NCI-H128 (cell line): ENCODE data around the gene FREM1.

ENCODE experiments used
- DNase-seq: peaks from one replicate; lab custom pipeline; 2025; ENCODE audit not compliant: unreplicated experiment; lab: John Stamatoyannopoulos, UW

The FREM1 gene

DNA sequence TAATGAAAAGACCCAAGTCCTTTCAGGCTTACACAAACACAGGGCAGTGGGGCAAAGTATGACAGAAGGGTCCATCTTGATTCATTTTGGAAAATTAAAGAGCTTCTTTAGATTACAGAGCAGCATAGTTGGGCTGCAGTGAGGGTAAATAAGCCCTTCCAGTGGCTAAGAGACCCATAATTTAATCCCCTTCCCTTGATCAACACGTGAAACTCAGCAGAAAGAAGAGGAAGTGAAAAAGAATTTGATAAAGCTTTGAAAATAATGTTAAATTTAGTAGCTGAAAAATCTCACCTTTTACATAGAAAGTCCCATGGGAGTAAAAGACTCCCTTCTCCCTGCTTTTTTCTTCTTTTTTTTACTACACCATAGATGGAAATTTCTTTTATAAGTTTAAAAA is 87.6 kb downstream of the FREM1 start:
- no peak for DNase-seq

DNA sequence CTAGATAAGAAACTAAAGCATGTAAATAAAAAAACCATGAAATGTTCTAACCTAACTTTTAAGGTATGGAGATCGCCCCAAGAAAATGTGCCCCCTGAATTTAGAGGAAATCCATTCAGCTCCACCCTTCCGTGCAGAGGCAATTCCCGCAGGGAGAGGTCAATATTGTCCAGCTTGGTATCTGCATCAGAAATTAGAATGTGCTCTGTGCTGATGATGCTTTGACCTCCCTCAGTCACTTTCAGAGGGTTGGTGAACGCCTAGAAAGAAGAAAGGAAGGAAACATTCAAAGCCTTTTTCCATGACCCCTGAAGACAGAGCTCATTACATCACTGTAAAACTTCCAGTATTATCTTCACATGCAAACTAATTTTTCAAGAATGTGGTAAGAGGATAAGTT is 91.0 kb downstream of the FREM1 start:
- DNase-seq = no peak

DNA sequence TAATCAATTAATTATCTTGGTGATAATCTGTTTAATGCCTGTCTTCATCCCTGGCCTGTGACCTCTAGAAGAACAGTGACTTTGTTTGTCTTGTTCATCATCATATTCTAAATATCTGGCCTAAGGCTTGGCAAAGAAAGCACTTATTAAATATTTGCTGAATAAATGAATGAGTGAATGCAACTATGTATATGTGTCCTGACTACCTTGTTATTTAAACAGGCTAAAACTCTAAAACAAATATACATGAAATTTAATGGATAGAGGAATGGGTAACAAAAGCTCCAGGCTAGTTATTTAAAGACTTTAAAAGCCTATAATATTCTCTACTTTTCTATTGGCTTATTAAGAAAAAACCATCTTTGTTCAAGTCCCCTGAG is 96.0 kb downstream of the FREM1 start:
- DNase-seq = no peak

DNA sequence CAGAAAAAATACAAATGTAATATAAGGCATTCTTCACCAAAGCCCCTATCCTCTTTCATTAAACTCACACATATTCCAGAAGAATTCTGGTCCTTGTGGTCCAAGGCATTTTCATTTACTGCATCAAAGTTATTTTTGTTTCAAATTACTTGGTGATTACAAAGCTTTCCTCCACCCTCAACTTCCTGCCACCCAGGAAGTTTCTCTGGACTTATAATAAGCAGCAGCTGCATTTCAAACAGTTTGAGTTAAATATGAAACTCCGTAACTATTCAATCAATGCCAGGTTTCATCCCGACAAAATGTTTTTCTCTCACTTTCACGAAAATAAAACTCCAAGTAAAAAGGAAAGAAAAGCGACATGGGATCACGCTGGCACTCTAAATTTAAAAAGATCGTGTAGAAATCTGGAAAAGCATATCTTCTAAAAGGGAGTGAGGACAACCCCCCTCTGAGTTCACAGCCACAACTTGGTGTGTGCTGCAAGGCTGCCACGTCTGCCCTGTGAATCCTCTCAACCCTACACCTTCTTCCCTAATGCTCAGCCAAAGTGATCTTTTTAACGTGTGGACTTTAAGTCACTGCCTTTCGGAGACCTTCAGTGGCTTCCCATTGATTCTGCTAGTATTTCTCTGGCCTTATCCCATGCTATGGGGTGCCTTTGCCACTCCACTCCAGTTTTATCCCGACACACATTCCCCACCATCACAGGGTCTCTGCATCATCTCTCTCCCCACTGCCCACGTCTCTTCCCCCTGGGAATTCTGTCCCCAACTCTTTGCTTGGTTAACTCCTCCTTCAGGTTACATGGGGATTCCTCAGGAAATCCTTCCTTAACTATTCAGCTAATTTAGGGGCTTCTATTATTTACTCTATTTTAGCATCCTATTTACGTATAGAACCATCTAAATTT is 96.6 kb downstream of the FREM1 start:
- no peak for DNase-seq

DNA sequence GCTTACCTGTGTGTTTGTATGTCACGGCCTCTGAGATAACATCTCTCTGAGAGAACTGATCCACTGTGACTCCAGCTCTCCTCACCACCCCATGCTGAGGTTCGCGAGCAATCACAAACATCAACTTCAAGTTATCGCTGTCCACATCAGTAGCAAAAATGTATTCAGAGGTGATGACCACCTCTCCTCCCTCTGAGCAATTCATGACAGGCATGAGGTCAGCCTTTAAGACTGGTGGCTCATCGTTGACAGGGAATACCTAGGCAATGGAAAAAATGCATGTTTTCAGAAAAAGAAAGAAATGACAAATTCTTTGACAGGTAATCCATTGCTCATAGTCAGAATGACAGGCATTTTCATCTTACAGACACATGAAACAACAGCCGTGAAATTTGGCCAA is 97.4 kb downstream of the FREM1 start:
- DNase-seq = no peak

DNA sequence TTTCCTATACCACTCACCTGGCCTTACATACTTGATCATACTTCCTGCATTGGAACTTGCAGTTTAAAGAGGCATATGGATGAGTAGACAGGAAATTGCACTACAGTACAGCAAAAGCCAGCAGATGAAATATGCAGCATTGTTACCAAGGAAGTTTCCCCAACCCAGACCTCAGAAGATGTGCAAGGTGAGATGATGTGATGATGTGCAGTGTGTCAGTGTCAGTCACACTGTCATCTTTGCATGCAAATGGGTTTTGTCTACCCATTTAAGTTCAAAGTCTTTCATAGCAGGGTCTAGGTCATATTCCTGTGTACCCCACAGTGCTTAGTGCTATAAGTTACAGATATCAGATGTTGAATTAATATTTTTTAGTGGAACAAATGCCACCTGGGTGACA is 98.4 kb downstream of the FREM1 start:
- DNase-seq = no peak

DNA sequence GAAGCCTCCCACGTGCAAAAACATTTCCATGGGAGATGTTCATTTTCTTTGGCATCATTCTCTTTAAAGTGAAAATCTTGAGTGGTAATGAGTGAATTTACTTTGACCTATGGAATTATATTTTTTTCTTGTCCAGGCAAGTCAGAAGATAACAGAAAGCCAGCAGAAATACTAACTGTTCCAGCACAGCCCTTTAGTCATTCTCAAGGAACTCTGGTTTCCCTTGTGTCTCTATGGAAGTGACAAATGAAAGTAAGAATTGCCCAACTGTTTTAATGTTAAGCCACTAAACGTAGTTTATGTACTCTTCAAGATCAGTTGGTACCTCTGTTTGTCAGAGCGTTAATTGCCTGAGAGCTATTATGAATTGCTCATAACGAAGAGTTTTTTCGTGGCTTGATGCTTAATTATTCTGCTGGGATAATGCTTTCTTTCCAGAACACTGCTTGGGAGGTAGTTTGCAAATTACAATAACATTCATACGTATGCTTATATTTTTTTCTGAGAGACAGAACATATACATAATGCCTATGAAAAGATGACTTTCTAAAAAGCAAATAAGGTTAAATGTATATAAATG is 103.2 kb downstream of the FREM1 start:
- DNase-seq = no peak

DNA sequence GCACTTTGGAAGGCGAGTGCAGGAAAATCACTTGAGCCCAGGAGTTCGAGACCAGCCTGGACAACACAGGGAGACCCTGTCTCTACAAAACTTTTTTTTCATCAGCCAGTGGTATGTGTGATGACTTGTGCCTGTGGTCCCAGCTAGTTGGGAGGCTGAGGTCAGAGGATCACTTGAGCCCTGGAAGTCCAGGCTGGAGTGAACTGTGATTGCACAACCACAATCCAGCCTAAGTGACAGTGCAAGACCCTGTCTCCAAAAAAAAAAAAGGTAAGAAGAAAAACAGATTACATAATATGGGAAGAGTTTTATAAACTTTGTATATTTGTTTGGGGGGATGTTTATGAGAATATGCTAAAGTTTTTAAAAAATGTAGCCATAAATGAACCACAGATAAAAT is 111.2 kb downstream of the FREM1 start:
- no peak for DNase-seq

DNA sequence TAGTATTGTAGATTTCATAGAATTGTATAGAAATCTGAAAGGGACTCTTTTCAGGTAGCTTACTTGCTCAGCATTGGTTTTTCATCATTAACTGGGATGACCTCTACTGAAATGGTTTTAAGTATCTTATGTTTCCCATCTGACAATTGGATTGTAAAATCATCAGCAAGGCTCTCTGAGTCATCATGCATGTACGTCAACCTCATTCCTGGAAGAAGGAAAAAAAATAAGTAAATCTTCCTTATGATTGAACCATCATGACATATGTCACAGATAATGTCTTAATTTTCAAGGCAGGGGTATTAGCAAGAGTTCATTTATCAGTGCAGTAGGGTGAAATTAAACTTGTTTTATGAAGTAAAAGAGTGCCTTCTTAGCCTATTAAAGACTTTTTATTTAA is 112.8 kb downstream of the FREM1 start:
- DNase-seq = no peak

DNA sequence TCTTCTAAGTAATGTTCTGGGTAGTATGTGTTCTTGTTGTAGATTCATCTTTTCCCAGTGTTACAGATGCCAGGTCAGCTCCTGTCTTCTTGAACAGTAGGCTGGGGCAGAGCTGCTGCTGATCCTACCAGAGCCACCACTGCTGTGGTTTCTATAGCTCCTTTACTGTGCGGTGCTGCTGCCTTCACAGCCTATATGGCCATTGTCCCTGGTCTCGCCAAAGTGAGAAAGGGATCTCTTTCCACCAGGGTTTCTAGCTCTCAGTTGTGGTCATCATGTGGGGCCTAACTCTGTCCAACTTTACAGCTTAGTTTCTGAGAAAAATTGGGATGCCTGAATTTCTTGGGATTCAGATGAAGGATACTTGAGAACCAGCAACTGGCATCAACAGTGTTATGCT is 116.8 kb downstream of the FREM1 start:
- DNase-seq = no peak

DNA sequence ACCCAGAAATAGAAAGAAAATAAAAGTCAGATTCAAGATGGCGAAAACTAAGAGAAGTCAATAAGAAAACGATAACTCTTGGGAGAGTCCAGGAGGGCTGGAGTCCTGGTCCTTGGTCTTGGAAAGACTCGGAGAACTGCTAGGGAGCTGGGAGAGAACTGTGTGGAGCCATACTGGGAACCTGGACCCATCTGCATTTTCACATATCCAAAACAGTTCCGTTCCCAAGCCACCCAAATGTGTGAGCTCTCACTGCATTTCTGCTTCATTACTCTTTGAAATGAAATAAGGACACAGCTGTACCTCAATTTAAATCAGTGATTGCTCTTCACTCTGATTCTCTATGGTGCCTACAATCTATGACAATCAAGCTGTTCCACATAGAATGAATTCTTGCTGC is 119.6 kb downstream of the FREM1 start:
- no peak for DNase-seq

DNA sequence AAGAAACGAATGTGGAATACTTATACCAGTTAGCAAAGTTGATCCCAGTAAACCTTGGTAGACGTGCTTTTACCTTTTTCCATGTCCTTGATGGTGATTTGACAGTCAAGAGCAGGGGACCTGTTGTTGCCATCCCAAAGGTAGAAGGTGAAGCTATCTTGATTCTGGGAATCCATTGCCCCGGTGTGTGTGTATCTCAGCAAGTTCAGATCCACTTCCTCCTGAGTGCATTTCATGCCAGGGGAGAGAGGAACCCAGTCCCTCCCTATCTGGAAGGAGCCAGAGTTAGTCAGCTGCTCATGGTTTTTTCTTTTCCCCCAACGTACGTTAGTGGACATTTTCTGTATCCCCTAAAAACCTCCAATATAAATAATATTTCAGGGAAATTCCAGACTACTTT is 121.4 kb downstream of the FREM1 start:
- DNase-seq = no peak

DNA sequence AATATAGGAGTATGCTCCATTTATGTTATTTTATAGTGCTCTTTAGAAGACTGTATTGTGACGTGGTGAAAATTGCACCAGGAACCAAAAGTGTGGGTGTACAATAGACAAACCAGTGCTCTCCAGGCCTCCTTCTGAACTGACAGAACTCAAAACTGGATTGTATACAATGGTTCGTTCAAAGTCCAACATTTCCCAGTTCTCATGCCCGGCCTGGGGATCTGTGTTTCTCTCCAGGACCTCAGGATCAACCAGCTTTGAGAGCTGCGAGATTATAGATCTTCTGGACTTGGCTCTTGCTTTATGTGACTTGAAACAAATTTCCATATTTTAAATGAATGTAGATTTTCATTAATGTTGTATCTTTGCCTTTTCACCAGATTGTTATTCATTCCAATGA is 126.9 kb downstream of the FREM1 start:
- no peak for DNase-seq

DNA sequence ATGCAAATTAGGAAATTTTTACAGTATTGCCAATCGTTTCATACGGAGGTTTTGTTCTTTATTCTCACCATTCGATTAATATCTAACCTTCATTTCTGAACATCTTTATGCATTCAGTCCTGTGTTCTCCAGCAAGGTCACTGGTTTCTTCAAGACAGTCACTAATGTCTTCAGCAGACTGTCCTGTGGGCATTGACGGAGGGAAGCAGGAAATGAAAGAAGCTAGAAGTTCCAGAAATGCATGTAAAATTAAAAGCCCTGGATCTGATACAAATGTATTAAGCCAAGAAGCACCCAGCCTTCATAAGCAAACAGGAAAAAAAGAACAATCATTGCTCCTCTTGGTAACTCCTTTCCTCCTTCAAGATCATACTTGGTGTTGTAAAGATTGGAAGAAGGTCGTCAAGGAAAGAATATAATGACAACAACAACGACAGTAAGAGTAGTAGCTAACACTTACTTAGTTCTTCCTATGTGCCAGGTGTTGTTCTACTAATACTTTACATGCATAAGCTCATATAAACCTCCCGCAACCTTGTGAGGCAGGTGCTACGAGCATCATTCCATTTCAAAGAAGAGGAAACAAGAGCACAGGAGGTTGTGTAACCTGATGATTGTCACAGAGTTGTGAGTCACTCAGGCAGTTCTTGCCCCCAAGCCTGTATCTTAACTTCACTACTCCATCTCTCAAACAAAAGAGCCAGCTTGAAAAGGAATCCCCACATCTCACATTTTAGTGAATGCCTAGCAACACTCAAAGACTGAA is 127.8 kb downstream of the FREM1 start:
- no peak for DNase-seq

DNA sequence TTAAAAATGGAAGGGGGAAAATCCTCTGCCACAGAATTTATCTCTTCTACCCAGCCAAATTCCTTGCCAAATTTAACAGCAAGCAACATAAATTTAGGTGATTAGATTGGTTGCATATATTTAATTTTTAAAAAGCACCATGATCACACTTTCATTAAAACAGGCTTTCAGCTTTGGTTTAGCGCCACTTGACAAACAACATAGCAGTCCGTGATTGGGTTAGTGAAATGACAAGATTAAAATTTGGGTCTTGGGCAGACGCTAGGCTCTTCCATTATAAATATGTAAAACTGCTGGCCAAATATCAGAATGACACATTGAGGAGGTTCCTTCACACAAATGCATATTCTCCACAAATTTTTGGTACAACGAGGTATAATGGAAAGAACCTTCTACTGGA is 129.5 kb downstream of the FREM1 start:
- no peak for DNase-seq

DNA sequence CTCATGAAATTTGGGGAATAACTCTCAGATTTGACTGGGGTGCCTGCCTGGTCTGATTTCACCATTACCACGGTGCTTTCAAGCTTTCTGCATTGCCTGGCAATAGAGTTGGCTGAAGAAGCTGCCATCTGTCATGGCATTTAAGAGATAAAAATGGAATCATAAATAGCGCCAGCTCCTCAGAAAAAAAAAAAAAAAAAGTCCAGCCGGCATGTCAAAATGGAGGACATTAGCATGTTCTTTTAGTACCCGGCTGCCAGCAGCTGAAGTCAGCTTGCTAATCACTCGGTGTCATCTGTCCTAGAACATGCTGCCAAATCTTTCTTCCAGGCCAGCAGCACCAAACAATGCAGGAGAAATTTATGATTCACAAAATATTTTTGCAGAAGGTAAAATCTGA is 130.0 kb downstream of the FREM1 start:
- DNase-seq = no peak

DNA sequence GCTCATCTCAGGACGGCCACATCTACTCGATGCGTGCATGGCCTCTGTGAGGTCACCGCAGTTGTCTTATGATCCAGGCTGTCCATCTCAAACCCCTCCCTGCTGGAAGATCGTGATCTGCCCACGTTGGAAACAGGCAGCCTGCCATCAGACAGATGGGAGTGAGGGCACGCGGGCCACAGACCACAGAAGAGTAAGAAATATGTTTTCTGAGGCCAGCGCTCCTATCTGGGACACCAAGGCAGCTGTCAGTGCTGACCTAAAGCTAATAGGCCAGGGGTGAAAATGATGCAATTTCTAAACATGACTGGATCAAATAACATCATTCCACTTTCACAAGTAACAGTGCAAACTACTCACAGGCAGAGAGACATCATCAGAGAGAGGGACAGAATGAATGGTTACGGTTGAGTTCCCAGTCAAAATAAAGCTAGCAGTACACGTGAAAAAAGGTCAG is 130.6 kb downstream of the FREM1 start:
- DNase-seq = no peak

DNA sequence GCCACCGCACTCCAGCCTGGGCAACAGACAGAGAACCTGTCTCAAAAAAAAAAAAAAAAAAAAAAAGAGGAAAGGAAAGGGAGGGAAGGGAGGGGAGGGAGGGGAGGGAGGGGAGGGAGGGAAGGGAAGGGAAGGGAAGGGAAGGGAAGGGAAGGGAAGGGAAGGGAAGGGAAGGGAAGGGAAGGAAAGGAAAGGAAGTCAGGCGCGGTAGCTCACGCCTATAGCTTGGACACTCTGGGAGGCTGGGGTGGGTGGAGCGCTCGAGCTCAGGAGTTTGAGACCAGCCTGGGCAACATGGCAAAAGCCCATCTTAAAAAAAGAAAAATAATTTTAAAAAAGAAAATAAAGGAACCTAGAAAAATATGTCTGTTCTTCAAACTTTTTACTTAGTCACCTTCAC is 131.7 kb downstream of the FREM1 start:
- no peak for DNase-seq

DNA sequence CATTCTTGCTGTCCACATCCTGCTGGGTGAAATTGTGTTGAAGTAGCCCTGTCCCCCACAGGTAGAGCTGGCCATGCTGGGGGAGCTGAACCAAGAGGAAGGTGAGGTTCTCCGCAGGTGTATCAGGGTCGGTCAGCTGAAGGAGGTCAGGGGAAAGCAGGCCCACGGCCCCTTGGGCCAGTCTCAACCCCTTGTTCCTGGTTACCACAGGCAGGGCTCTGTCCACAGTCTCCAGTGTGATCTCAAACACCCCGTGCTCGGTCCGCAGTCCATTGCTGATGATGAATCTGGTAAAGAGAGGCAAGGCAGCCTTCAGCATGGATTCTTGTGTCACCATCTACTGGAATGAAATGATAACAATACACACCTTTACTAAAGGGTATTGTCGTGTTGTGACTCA is 134.3 kb downstream of the FREM1 start:
- no peak for DNase-seq

DNA sequence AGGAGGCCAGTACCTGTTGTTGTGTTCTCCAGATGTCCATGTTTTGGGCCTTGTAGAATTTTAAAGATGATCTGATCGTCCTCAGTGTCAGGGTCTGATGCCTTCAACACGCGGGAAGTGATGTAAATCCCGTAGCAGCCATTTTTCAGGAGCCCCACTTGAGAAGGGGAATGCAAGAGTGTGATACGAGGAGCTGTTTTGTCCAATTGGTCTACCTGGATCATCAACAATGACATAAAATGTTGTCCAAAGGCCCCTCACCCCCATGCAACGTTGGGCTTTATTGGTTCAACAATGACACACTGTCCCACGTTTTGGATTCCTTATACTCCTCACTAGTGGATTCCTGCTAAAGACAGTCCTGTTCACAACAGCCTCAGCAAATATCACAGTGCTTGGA is 139.6 kb downstream of the FREM1 start:
- DNase-seq = no peak

DNA sequence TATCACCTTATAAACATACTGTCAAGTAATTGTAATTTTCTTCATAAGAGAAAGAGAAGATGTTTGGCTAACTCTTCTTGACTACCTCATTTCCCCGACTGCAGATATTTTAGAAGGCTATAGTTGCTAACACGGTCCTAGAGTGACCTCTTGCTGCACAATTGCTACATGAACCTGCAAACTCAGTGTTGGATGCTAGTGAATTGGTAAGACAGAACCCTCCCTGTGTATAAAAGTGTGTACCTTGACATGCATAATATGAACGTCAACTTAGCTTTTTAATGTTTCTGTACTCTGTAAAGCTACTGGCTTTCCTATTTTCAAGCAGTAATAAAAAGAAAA is 141.0 kb downstream of the FREM1 start:
- DNase-seq = no peak
